HG02571 (cell line): ENCODE data around the gene TSGA10.
"Not testable (repeated sequence)": the region's sequence is repeated elsewhere in the genome, so short reads cannot be mapped to it uniquely, and the experiment has no call there.

ENCODE experiments used
- ATAC-seq: cut with Tn5 transposase; IDR thresholded peaks from one replicate; pipeline ENCODE4 v1.9.1; 2021; ENCODE audit warnings: mild to moderate bottlenecking, moderate library complexity; ENCODE audit not compliant: unreplicated experiment

TSGA10 gene

GRCh38 chr2:99153921-99154604 is 679 bp downstream of the TSGA10 start:
- no peak for ATAC-seq

DNA sequence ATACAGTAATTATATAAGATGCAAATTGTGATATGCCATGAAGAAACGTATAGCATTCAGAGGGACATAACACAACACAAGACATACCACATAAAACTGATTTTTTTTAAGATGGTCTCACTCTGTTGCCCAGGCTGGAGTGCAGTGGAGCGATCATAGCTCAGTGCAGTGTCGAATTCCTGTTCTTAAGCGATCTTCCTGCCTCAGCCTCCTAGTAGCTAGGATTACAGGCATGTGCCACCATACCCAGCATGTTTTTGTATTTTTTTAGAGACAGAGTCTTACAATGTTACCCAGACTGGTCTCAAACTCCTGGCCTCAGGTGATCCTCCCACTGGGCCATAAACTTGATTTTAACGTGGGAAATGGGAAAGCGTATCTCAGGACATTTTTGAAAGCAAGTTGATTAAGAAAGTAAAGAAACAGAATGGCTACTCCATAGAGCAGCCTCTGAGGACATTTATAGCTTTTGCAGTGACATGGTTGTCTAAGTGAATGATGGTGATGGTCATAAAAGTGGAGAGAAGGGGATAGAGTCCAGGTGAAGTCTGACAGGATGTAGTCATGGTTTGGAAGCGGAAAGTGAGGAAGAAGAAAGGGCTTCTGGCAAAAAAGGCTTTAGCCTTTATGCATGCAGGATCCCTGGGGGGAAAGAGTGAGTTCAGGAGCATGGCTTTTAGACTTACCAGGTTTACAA is 2.4 kb downstream of the TSGA10 start:
- no peak for ATAC-seq

- no peak for ATAC-seq
Measured at GRCh38 chr2:99150706-99151105, 4.0 kb downstream of the TSGA10 start.

- peak; percentile 91 for ATAC-seq
Measured at GRCh38 chr2:99141110-99142108, 13.3 kb downstream of the TSGA10 start, which contains the start of gene C2orf15. Gene C2orf15 (plus strand): TSS chr2:99141707. CDS start chr2:99150559, 8,852 bp downstream.

DNA sequence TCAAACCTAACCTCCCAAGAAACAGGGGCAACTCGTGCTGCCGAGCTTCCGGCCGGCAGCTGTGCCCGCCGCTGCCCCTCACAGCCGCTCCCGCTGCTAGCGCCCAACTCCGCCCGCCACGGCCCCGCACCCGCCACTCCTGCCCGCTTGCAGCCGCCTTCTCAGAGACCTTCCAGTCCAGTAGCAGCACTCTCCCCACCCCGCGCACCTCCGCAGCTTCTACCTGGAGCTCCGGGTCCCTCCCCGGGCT is 14.0 kb downstream of the TSGA10 start:
- peak; percentile 36 for ATAC-seq

- no peak for ATAC-seq
Measured at GRCh38 chr2:99140056-99140859, 14.5 kb downstream of the TSGA10 start.

GRCh38 chr2:99139003-99139402 is 15.7 kb downstream of the TSGA10 start:
- no peak for ATAC-seq

DNA sequence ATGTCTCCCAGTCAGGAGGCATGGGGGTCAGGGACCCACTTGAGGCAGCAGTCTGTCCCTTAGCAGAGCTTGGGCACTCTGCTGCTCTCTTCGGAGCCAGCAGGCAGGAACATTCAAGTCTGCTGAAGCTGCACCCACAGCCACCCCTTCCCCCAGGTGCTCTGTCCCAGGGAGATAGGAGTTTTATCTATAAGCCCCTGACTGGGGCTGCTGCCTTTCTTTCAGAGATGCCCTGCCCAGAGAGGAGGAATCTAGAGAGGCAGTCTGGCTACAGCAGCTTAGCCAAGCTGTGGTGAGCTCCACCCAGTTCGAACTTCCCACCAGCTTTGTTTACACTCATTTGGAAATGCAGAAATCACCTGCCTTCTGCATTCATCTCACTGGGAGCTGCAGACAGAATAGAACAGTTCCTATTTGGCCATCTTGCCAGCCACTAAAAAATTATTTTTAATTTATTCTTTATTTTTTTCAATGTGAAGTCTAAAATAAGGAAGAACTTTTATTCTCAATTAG is 19.6 kb downstream of the TSGA10 start:
- not testable (repeated sequence) for ATAC-seq

DNA sequence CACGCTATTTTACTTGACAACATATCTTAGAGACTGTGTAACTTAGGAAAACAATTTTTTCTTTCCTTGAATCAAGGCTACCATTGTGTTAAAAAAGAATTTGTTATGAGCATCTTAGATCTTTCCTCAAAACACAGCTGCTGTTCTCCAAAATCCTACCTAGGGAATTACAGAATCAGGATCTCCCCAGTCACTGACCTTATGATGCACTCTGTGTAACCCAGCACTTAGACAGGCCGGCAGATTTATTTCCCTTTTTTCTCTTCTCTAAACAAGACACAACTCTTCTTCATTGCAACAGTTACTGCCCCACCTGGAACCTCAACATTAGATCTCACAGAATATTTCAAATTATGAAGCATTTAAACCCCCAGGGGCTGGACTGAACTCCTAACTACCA is 26.8 kb downstream of the TSGA10 start:
- ATAC-seq: no peak

GRCh38 chr2:99112617-99113016 is 42.1 kb downstream of the TSGA10 start:
- no peak for ATAC-seq

DNA sequence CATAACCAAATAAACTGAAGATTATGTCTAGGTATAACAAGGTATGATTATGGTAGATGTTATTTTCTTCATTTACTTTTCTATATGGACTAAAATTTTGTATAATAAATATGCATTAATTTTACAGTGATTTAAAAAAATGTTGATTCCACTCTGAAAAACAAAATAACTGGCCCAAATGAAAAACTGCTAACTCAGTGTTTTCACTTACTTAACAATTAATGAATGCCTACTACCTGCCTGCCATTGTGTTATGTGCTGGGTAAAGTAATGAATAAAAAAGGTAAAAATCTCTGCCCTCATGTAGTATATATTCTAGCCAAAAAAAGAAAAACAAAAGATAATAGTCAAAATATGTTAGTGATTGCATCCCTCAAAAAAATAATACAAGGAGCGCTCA is 42.8 kb downstream of the TSGA10 start:
- ATAC-seq: no peak

DNA sequence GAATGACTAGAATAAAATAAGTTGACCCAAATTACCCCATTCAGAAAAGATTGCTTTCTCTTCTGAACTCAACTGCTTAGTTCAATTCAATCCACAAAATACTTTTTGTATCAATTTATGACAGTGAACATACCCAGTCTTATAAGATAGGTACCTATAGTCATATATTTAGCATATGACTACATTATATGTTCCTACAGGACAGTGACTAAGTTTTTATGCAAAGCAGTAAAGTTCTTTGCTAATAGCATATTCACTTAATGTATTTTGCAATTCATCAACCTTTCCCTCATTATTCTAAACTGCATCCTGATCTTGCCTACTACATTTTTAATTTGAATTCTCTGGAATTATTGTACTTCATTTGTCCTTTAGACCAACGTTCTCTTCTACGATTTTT is 43.5 kb downstream of the TSGA10 start:
- no peak for ATAC-seq

DNA sequence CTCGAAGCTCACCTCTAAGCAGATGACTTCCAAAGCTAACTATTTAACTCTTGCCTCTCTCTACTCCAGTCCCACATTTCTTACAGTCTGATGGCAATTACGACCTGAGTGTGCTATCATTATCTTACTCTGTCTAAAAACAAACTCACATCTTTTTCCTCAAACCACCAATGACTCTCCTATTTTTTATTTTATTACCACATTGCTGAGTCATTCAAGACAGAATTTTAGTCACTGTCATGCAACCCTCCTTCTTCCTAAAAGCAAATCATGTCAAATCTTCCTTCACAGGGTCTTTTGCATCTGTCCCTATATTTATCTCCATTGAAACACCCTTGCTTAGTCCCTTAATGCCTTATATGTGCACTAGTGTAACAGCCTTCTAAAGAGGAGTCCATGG is 47.8 kb downstream of the TSGA10 start:
- no peak for ATAC-seq

- no peak for ATAC-seq
Measured at GRCh38 chr2:99104006-99104405, 50.7 kb downstream of the TSGA10 start.

- ATAC-seq: no peak
Measured at GRCh38 chr2:99101697-99102096, 53.0 kb downstream of the TSGA10 start.

GRCh38 chr2:99096728-99097127 is 58.0 kb downstream of the TSGA10 start:
- no peak for ATAC-seq

GRCh38 chr2:99088017-99088416 is 66.7 kb downstream of the TSGA10 start:
- ATAC-seq: no peak

GRCh38 chr2:99086385-99086784 is 68.4 kb downstream of the TSGA10 start:
- no peak for ATAC-seq

DNA sequence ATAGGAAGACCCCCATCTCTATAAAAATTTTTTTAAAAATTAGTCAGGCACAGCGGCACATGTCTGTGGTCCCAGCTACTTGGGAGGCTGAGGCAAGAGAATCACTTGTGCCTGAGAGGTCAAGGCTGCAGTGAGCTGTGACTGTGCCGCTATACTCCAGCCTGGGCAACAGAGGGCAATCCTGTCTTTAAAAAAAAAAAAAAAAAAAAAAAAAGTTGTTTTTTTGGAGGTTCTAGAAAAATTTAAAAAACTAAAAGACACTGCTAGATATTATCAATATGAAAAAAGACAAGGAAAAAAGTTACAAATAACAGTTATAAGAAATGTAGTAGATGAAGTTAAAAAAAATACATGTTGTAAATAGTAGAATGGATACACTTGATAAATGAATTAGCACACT is 69.3 kb downstream of the TSGA10 start:
- ATAC-seq: no peak

GRCh38 chr2:99084256-99084655 is 70.5 kb downstream of the TSGA10 start:
- ATAC-seq: no peak

DNA sequence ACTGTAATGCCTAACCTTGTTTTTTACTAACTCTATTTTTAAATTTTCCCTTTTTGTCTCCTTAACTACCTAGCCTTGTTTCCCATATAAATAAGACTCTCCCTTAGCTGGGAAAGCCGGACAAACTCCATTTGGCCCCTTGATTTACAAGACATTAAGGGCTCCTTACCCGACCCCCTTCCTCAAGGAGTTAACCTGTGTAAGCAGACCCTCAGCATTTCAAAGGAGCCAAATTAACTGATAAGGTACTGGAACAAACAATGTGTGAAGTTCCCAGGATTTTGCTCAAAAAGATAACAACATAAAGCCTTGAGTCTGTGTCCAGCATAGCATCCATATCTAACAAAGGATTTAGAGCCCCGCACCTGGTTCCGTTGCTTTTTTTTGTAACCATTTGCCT is 72.9 kb downstream of the TSGA10 start:
- no peak for ATAC-seq
